H9 (cell line): ENCODE data around the gene RFESD. TPM values are rescaled to one million over a fixed set of nuclear protein-coding genes. Genes with fewer than 3 reads are reported as not detected.

Experiments used
- DNase-seq: peaks from one replicate; pipeline ENCODE4 v3.0.0-alpha.2; 2017
- H2AFZ ChIP-seq: one replicate; pipeline ENCODE4 v1.6.1; 2013; ENCODE audit warnings: mild to moderate bottlenecking, low read length, control low read depth, moderate library complexity
- H2AK5ac ChIP-seq: 2 replicates; pipeline ENCODE4 v1.6.1; 2013; ENCODE audit warnings: low read length, control low read depth, mixed read lengths; ENCODE audit not compliant: insufficient read length
- H2BK120ac ChIP-seq: one replicate; pipeline ENCODE4 v1.6.1; 2013; ENCODE audit warnings: low read depth, mild to moderate bottlenecking, low read length, control low read depth, inconsistent platforms; ENCODE audit not compliant: poor library complexity, severe bottlenecking
- H2BK12ac ChIP-seq: 2 replicates; pipeline ENCODE4 v1.6.1; 2013; ENCODE audit warnings: low read length, control low read depth, mixed read lengths, low read depth; ENCODE audit not compliant: insufficient read length
- H2BK15ac ChIP-seq: 2 replicates; pipeline ENCODE4 v1.6.1; 2013; ENCODE audit warnings: low read depth, low read length, control low read depth
- H2BK20ac ChIP-seq: one replicate; pipeline ENCODE4 v1.6.1; 2013; ENCODE audit warnings: low read depth, mild to moderate bottlenecking, low read length, control low read depth, inconsistent platforms; ENCODE audit not compliant: poor library complexity, severe bottlenecking
- H2BK5ac ChIP-seq: 2 replicates; pipeline ENCODE4 v1.6.1; 2013; ENCODE audit warnings: low read length, control low read depth, mixed read lengths; ENCODE audit not compliant: insufficient read length
- H3K14ac ChIP-seq: 2 replicates; pipeline ENCODE4 v1.6.1; 2013; ENCODE audit warnings: low read length, control low read depth; ENCODE audit not compliant: insufficient read depth
- H3K18ac ChIP-seq: 2 replicates; pipeline ENCODE4 v1.6.1; 2013; ENCODE audit warnings: low read depth, mild to moderate bottlenecking, mixed read lengths, low read length, control low read depth; ENCODE audit not compliant: insufficient read length
- H3K23ac ChIP-seq: 2 replicates; pipeline ENCODE4 v1.6.1; 2013; ENCODE audit warnings: low read length, control low read depth, mixed read lengths, low read depth; ENCODE audit not compliant: insufficient read length
- H3K23me2 ChIP-seq: 2 replicates; pipeline ENCODE4 v1.6.1; 2013; ENCODE audit warnings: low read depth, mild to moderate bottlenecking, mixed read lengths, low read length, control low read depth; ENCODE audit not compliant: insufficient read length, poor library complexity, severe bottlenecking
- H3K27ac ChIP-seq: 2 replicates; pipeline ENCODE4 v1.5.1; 2013; ENCODE audit warnings: low read length, control low read depth, mixed read lengths, low read depth; ENCODE audit not compliant: insufficient read length
- H3K27me3 ChIP-seq: 2 replicates; pipeline ENCODE4 v1.6.1; 2013; ENCODE audit warnings: low read length, control low read depth, inconsistent platforms; ENCODE audit not compliant: insufficient read depth
- H3K4ac ChIP-seq: 2 replicates; pipeline ENCODE4 v1.6.1; 2013; ENCODE audit warnings: low read depth, mild to moderate bottlenecking, control low read depth, inconsistent platforms, low read length, moderate library complexity
- H3K4me1 ChIP-seq: 2 replicates; pipeline ENCODE4 v1.6.1; 2013; ENCODE audit warnings: low read length, control low read depth, inconsistent platforms; ENCODE audit not compliant: insufficient read depth
- H3K4me2 ChIP-seq: 2 replicates; pipeline ENCODE4 v1.6.1; 2013; ENCODE audit warnings: low read length, control low read depth, mixed read lengths; ENCODE audit not compliant: insufficient read length, insufficient read depth
- H3K56ac ChIP-seq: 2 replicates; pipeline ENCODE4 v1.6.1; 2013; ENCODE audit warnings: low read depth, mild to moderate bottlenecking, mixed read lengths, low read length, control low read depth; ENCODE audit not compliant: insufficient read length
- H3K79me1 ChIP-seq: 2 replicates; pipeline ENCODE4 v1.6.1; 2013; ENCODE audit warnings: low read depth, mild to moderate bottlenecking, moderate library complexity, low read length, control low read depth, inconsistent platforms; ENCODE audit not compliant: insufficient read depth, poor library complexity, severe bottlenecking
- H3K79me2 ChIP-seq: 2 replicates; pipeline ENCODE4 v1.6.1; 2013; ENCODE audit warnings: low read length, control low read depth, inconsistent platforms; ENCODE audit not compliant: insufficient read depth
- H3K9ac ChIP-seq: 2 replicates; pipeline ENCODE4 v1.6.1; 2013; ENCODE audit warnings: low read length, control low read depth, mixed read lengths; ENCODE audit not compliant: insufficient read length; ENCODE audit errors: extremely low read depth
- H3K9me3 ChIP-seq: one replicate; pipeline ENCODE4 v1.6.1; 2013; ENCODE audit warnings: low read depth, low read length, inconsistent platforms; ENCODE audit not compliant: control insufficient read depth
- H3T11ph ChIP-seq: one replicate; pipeline ENCODE4 v1.6.1; 2013; ENCODE audit warnings: mild to moderate bottlenecking, low read length, control low read depth, inconsistent platforms
- H4K20me1 ChIP-seq: one replicate; pipeline ENCODE4 v1.6.1; 2013; ENCODE audit not compliant: control insufficient read depth, insufficient read length, insufficient read depth
- H4K5ac ChIP-seq: 2 replicates; pipeline ENCODE4 v1.6.1; 2013; ENCODE audit warnings: low read depth, mild to moderate bottlenecking, mixed read lengths, low read length, control low read depth; ENCODE audit not compliant: insufficient read length
- H4K8ac ChIP-seq: replicated peaks from 2 replicates; pipeline ENCODE4 v1.6.1; 2013; ENCODE audit warnings: low read length, control low read depth, mixed read lengths, low read depth; ENCODE audit not compliant: insufficient read length
- H4K91ac ChIP-seq: 2 replicates; pipeline ENCODE4 v1.6.1; 2013; ENCODE audit warnings: low read depth, mild to moderate bottlenecking, moderate library complexity, mixed read lengths, low read length, control low read depth; ENCODE audit not compliant: insufficient read length
- H3K27ac Mint-ChIP-seq, 3 experiments: 2 replicates in 2 of 3; 3 replicates in 1 of 3; pipeline ENCODE4 v1.8.0; 2020 to 2021; ENCODE audit warnings: mixed read lengths in 3 of 3, mild to moderate bottlenecking in 1 of 3, moderate library complexity in 1 of 3
- H3K27me3 Mint-ChIP-seq: 2 replicates; pipeline ENCODE4 v1.8.0; 2021; ENCODE audit warnings: low read depth, mild to moderate bottlenecking, moderate library complexity, mixed read lengths
- H3K36me3 Mint-ChIP-seq, 3 experiments: 2 replicates in 2 of 3; 3 replicates in 1 of 3; pipeline ENCODE4 v1.8.0; 2020 to 2021; ENCODE audit warnings: low read depth in 3 of 3, mixed read lengths in 3 of 3; ENCODE audit not compliant: insufficient read depth in 1 of 3
- H3K4me1 Mint-ChIP-seq, 2 experiments: 2 replicates each; pipeline ENCODE4 v1.8.0; 2020; ENCODE audit warnings: mixed read lengths in 2 of 2
- H3K4me3 Mint-ChIP-seq, 2 experiments: 2 replicates in 1 of 2; 3 replicates in 1 of 2; pipeline ENCODE4 v1.8.0; 2020 to 2021; ENCODE audit warnings: mild to moderate bottlenecking in 2 of 2, mixed read lengths in 2 of 2, moderate library complexity in 1 of 2
- H3K9me3 Mint-ChIP-seq, 2 experiments: 2 replicates in 1 of 2; 3 replicates in 1 of 2; pipeline ENCODE4 v1.8.0; 2020; ENCODE audit warnings: mild to moderate bottlenecking in 2 of 2, mixed read lengths in 2 of 2, moderate library complexity in 1 of 2
- CTCF ChIP-seq: fragments of 200-600 bp; sonication (generic); conservative IDR thresholded peaks from 3 replicates; pipeline ENCODE4 v1.8.0; 2021; ENCODE audit warnings: antibody characterized with exemption, mild to moderate bottlenecking
- total RNA-seq: library from RNA; stranded (reverse); gene quantifications from 2 replicates; pipeline ENCODE4 v1.2.1, GENCODE V29; 2021

The RFESD gene
- total RNA-seq, 1 experiment from 2014 or later = 1.7 TPM

GRCh38 chr5:95690333-95690732 is 43.8 kb downstream of the RFESD start:
- Mint-ChIP-seq H3K36me3 (no peaks in the 10 kb centered on the region; a peak in 1 of 7 replicates), H3K4me1 (no peaks in the 10 kb centered on the region), H3K9me3 (no peaks in the 10 kb centered on the region), H3K27ac (no peak overlapping the region), H3K27me3 (no peaks in the 10 kb centered on the region), H3K4me3 (no peak overlapping the region)
- no peaks in the 10 kb centered on the region for H3K79me2 ChIP-seq
- H3K56ac ChIP-seq = no peak overlapping the region
- no peak for TF ChIP-seq CTCF
- H3K79me1 ChIP-seq = no peaks in the 10 kb centered on the region
- no peak overlapping the region for H2BK15ac ChIP-seq
- H3K23me2 ChIP-seq = no peaks in the 10 kb centered on the region
- no peak overlapping the region for H4K8ac ChIP-seq
- H3K4me1 ChIP-seq = no peaks in the 10 kb centered on the region
- no peak overlapping the region for H3K27ac ChIP-seq
- H3K4me2 ChIP-seq = no peak overlapping the region
- H2BK5ac ChIP-seq = no peak overlapping the region
- H3K14ac ChIP-seq = no peak overlapping the region
- H3K9ac ChIP-seq = no peak overlapping the region
- no peak overlapping the region for H2BK20ac ChIP-seq
- H3K23ac ChIP-seq = no peak overlapping the region
- H3K9me3 ChIP-seq = no peaks in the 10 kb centered on the region
- DNase-seq = no peak
- no peak overlapping the region for H2BK120ac ChIP-seq
- H4K91ac ChIP-seq = no peak overlapping the region
- no peak overlapping the region for H2AK5ac ChIP-seq
- no peak overlapping the region for H3K4ac ChIP-seq
- H3K27me3 ChIP-seq = no peaks in the 10 kb centered on the region
- H2BK12ac ChIP-seq = no peak overlapping the region
- H2AFZ ChIP-seq = no peak overlapping the region
- H3T11ph ChIP-seq = no peak overlapping the region
- no peak overlapping the region for H3K18ac ChIP-seq
- H4K5ac ChIP-seq = no peak overlapping the region
- no peaks in the 10 kb centered on the region for H4K20me1 ChIP-seq
